HG02938 (cell line): ENCODE measurements around the gene RARRES1.

Experiments
- ATAC-seq: cut with Tn5 transposase; IDR thresholded peaks from one replicate; pipeline ENCODE4 v1.9.1; 2021; ENCODE audit warnings: mild to moderate bottlenecking, moderate library complexity; ENCODE audit not compliant: unreplicated experiment

RARRES1 gene

GRCh38 chr3:158731938-158732855 is at the start of gene RARRES1:
RARRES1 (minus strand) TSS chr3:158732457; CDS start chr3:158732415, 42 bp downstream.
- ATAC-seq = peak; percentile 68

DNA sequence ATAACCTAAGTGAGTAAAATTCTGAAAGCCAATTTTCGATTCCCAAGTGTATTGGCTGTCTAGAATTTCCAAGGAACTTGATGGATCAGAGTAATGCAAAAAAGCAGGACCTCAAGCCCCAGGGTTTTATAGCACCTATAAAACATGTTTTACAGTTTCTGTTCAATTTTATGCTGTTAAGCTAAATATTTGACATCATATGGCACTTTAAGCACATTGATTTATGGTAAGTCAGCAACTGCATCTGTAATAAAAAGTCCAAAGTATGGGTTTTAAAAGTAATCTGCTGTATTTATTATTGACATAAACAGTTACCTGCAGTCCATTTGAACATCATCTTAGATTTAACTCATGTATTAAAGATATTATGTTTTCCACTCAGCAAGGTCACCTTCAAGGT is 49.6 kb upstream of the RARRES1 start:
- no peak for ATAC-seq

- no peak for ATAC-seq
These were observed 48.9 kb upstream of the RARRES1 start for GRCh38 chr3:158781191-158781590.

GRCh38 chr3:158780766-158781165 is 48.5 kb upstream of the RARRES1 start:
- ATAC-seq = no peak

DNA sequence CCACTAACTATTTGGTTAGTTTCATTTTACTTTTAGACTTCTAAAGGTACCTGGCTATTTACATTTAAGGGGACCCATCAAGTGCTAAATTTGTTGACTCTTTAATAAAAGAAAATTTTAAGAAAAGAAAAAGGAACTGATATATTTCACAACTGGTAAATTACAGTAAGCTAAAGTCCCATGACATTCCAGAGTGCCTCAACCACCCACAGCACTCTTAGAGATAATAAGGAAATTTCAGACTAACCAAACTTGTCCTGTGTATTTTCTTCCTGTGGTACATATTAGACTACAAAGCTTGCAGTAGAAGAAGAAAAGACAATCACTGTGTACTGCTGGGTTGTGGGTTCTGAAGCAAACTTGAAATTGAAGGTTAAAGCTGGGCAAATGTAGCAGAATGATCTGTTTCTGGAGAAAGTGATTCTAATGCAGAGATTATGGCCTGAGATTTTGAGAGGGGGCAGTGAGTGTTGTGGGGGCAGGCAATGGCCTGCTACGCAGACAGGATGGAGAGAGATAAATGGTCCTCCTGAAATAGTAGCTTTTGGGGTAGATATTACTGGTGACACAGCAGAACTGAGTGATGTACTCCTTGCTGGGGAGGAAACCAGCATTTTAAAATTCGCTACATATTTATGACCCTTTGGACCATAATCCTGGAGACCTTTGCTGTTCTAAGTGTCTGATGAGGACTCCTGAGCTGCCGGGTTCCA is 45.1 kb upstream of the RARRES1 start:
- no peak for ATAC-seq

DNA sequence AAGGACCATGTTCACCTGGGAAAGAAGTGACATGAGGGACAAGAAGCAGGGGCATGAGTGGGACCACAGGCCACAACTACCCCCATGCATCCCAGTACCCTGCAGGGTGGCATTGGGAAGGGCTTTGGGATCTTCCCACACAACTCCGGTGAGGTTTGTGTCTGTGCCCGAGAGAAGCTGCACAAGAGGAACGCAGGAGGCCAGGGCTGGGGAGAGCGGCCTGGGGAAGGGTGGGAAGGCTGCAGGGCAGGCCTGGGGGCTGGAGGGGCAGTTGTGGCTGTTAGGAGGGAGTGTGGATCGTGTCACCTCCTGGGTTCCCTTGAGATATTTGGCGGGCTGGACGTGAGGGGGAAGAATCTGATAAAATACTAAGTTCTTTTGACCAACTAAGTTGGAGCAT is 44.3 kb upstream of the RARRES1 start:
- ATAC-seq = no peak

DNA sequence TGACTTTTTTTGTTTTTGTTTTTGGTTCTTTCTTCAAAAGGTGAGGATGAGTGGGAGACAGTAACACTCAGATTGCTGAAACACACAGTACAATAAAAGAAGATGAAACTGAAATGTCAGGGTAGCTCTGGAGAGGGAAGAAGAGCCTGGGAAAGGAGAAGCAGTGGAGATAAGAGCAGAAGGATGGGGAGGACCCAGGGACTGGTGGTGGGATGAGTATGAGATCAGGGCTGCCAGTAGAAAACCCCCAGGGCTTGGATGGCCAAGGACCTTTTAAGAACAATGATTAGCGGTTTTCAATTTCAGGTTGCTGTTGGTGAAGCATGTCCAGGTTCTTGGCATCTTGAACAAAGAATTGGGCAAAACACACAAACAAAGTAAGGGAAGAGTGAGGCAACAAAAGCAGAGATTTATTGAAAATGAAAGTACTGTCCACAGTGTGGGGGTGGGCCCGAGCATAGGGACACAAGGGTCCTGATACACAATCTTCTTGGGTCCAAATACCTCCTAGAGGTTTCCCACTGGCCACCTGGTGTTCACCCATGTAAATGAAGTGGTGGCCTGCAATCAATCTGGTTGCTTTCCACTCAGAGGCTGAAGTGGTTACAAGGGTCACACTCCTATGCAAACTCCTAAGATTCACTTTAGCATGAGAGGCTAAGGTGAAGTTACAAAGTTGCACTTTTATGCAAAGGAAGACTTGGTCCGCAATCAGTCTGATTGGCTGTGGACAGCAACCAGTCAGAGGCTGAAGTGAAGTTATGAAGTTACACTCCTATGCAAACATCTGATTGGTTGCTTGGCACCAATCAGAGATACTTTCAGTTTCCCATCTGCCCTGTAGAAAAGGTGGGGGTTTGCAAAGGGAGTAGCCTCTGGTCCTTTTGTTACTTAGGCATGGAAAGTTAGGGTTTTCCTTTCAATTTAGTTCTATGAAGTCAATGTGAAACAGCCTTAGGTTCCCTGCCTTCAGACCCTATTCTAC is 43.5 kb upstream of the RARRES1 start:
- ATAC-seq = peak; percentile 77

GRCh38 chr3:158774965-158775364 is 42.7 kb upstream of the RARRES1 start:
- ATAC-seq = no peak

DNA sequence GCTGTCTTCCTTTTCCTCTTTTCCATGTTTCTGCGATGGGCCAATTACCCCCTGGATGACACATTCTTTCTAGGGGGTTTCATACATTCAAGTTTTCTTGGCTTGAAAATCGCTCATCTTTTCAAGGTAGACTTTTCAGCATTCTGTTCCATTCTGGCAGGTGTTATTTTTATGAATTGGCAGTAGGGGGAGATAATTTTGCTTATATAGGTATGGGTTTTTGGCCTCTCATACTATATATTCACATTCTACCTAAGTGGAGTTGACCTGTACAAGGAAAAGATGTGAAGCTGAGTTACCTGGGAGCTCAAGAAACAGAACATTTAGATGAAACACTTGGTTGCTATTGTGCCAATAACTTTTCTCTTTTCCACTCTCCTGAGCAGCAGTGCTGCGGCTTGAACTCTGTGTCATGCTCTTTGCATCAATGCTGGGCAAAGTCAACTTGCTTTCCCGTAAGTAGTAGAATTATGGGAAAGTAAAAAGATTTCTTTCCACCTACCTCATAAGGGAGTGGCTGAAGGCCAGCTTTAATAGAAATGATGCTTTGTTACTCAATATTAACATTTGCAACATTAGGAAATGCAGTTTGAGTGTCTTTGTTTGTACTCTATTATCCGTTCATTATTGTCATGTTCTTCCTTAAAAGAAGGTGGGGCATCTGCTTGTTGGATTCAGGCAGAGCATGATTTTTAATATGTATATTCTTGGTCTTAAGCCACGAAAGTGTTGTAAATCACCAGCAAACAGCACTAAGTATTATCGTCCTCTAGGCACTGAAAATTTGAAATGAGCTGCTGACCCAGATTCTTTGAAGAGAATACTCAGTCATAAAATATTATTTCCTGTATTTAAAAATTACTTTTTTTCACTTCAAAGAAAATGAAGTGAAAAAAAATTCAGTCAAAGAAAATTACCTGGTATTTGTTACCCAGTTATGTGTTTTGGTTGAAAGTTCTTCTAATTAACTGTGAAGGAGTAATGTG is 41.9 kb upstream of the RARRES1 start:
- ATAC-seq = no peak

- no peak for ATAC-seq
These were observed 40.9 kb upstream of the RARRES1 start for GRCh38 chr3:158773166-158773565.

GRCh38 chr3:158771982-158772381 is 39.7 kb upstream of the RARRES1 start:
- no peak for ATAC-seq

DNA sequence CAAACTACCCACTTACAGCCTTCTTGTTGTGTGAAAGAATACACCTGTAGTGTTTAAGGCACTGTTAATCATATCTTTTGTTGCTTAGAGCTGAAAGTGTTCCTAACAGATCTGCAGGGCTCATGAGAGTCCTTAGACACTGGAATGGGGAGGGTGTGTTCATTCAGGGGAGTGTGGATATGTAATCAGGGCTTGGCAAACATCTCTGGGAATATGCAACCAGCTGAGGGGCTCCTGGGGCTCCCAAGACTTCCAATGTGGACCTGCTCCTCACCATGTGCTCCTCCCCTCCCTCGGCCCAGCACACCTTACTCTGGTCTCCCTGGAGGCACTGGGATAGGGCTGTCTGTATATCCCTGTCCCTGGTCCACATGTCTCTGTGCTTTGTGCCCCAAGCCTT is 39.3 kb upstream of the RARRES1 start:
- ATAC-seq = no peak

GRCh38 chr3:158770741-158771350 is 38.6 kb upstream of the RARRES1 start:
- ATAC-seq = no peak

DNA sequence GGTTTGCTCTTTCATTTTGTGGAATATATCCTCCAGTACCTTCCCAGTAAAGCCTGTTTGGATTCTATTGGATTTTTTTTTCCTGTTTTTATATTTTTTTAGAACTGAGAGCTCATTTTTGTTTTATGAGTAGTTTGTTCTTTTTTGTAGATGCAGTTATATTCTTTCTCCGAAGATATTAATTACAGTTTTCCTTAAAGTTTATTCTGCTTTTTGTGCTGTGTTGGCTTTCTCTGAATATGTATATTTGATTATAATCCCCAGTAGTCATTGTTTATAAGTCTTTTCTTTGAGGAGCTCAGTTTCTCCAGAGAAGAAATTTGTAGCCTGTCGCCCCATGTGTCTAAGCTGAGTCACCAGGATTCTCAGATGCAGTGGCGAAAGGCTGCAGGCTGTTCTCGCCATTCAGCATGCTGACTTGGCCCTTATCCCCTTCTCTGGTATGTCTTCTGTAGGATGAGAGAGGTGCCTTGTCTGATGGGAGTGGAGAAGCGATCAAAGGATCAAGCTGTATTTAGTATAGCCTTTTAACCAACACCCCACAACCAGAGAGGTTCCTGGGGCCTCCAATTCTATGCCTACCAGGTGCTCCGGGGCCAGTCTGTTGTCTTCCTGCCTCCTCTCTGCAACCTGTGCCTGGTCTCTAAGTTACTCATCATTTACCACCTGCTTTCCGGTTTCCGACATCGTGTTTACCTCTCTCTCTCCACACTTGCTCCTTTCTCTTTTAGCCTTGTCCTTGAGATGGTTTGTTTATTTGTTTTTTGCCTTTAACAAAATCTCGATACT is 37.9 kb upstream of the RARRES1 start:
- no peak for ATAC-seq

DNA sequence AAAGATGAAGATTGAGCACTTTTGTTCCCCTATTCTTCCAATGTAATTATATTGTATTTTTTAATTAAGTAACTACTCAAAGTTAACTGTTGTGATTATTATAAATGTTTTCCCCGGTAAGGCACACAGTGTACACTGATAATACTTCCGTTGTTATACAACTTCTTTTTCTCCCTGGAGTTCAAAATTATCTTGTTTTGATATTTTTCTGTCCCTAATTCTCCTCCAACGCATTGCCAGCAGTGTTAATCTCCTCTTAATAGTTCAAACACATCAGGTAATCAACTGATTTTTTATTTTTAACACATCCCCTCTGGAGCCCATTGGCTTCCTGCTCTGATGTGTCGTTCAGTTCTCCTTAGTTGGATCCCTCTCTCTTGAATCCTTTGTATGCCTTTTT is 37.3 kb upstream of the RARRES1 start:
- ATAC-seq = no peak

- ATAC-seq = no peak
These were observed 36.8 kb upstream of the RARRES1 start for GRCh38 chr3:158768881-158769543.

DNA sequence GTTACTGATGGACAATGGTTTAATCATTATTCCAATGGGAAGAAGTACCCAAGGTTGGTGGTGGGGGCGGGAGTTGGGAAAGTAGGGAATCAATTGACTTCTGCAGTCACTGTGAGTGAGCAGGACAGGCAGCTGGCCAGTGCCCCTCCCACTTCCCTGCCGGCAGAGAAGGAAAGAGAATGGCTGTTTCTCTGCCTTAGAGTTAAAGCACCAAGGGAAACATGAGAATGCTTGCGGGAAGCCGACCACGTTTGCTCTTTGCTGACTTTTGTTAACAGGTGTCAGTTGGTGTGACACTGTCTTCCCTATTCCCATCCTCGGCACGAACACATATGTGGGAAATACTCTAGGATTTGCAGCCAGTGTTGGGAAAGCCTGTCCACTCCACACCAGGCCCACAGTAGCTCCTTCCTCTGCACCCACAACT is 36.1 kb upstream of the RARRES1 start:
- ATAC-seq = no peak

DNA sequence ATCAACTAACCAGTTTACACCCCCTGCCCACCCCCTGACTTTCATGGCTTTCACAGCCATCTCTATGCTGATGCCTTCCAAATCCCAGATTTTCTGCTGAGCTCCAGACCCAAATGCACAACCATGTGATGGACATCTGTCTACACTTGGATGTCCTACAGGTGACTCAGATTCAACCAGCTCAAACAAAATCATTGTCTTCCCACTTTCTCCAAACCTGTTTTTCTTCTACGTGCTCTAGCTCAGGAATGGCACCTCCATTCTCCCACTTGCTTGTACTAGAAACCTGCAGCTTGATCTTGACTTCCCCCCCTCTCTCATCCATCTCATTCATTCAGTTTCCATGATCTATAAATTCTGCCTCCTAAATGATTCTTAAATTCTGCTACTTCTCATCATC is 34.1 kb upstream of the RARRES1 start:
- ATAC-seq = no peak
